22Rv1 (cell line): ENCODE measurements around the gene GRM4.

ENCODE experiments used
- CTCF ChIP-seq: fragments of 450-650 bp; IDR thresholded peaks from 2 replicates; pipeline ENCODE4 v1.5.1; 2017; ENCODE audit warnings: mild to moderate bottlenecking
- ZFX ChIP-seq: fragments of 450-650 bp; IDR thresholded peaks from 2 replicates; pipeline ENCODE4 v1.6.1; 2017; ENCODE audit warnings: antibody characterized with exemption, borderline replicate concordance

- TF ChIP-seq CTCF (no peak), ZFX (no peak)
Observed at GRCh38 chr6:34152806-34153520, 7.1 kb upstream of the GRM4 start.
